ENCODE results near the gene BAHD1.

BAHD1 gene

GRCh38 chr15:40495516-40495915 lies 54.8 kb downstream of the BAHD1 start:
- peaks cover 16% of the 10 kb centered on the region for H3K4me1 ChIP-seq (ENCODE audit: insufficient read depth, low read length, poor library complexity, severe bottlenecking)
- H3K9me3 ChIP-seq (ENCODE audit: insufficient read depth, low read depth, low read length) = no peaks in the 10 kb centered on the region
- TF ChIP-seq CTCF (conservative IDR thresholded peaks at IDR 0.05; ENCODE audit: low read length) = no peak
- TF ChIP-seq EZH2phosphoT487 (IDR thresholded peaks at IDR 0.05; ENCODE audit: borderline replicate concordance) = no peak
- no peak overlapping the region for H2AFZ ChIP-seq (ENCODE audit: low read length)
- H3K4me3 ChIP-seq (ENCODE audit: low read length, poor library complexity, severe bottlenecking) = no peak overlapping the region
- H3K9me2 ChIP-seq (replicated peaks; ENCODE audit: low read depth, low read length) = no peaks in the 10 kb centered on the region
- H3K79me2 ChIP-seq (ENCODE audit: insufficient read depth, low read length) = no peaks in the 10 kb centered on the region
- H3F3A ChIP-seq (ENCODE audit: low read depth) = no peaks in the 10 kb centered on the region
- H3K36me3 ChIP-seq (ENCODE audit: insufficient read depth, low read length) = no peaks in the 10 kb centered on the region
- H3K9ac ChIP-seq (ENCODE audit: low read depth, low read length, poor library complexity, severe bottlenecking) = no peak overlapping the region
- H4K20me1 ChIP-seq (ENCODE audit: insufficient read depth, low read length, poor library complexity, severe bottlenecking) = no peaks in the 10 kb centered on the region
- H3K27me3 ChIP-seq (ENCODE audit: insufficient read depth, low read length, poor library complexity, severe bottlenecking) = no peaks in the 10 kb centered on the region
- H3K4me2 ChIP-seq (ENCODE audit: low read depth, low read length, poor library complexity, severe bottlenecking) = no peak overlapping the region

- Histone ChIP-seq H3K9ac (ENCODE audit: low read depth, low read length, poor library complexity, severe bottlenecking) (no peak overlapping the region), H3K4me1 (ENCODE audit: insufficient read depth, low read length, poor library complexity, severe bottlenecking) (peaks cover 9% of the 10 kb centered on the region), H4K20me1 (ENCODE audit: insufficient read depth, low read length, poor library complexity, severe bottlenecking) (no peaks in the 10 kb centered on the region), H3K27me3 (ENCODE audit: insufficient read depth, low read length, poor library complexity, severe bottlenecking) (no peaks in the 10 kb centered on the region), H3K4me3 (ENCODE audit: low read length, poor library complexity, severe bottlenecking) (no peak overlapping the region), H3F3A (ENCODE audit: low read depth) (no peaks in the 10 kb centered on the region), H3K36me3 (ENCODE audit: insufficient read depth, low read length) (no peaks in the 10 kb centered on the region), H2AFZ (ENCODE audit: low read length) (no peak overlapping the region), H3K9me3 (ENCODE audit: insufficient read depth, low read depth, low read length) (no peaks in the 10 kb centered on the region), H3K79me2 (ENCODE audit: insufficient read depth, low read length) (no peaks in the 10 kb centered on the region), H3K4me2 (ENCODE audit: low read depth, low read length, poor library complexity, severe bottlenecking) (no peak overlapping the region), H3K9me2 (replicated peaks; ENCODE audit: low read depth, low read length) (no peaks in the 10 kb centered on the region)
- TF ChIP-seq EZH2phosphoT487 (IDR thresholded peaks at IDR 0.05; ENCODE audit: borderline replicate concordance) (no peak), CTCF (conservative IDR thresholded peaks at IDR 0.05; ENCODE audit: low read length) (no peak)
Observed at GRCh38 chr15:40498418-40498817, 57.7 kb downstream of the BAHD1 start.

- H3K79me2 ChIP-seq (ENCODE audit: insufficient read depth, low read length) = no peaks in the 10 kb centered on the region
- no peak overlapping the region for H3K4me2 ChIP-seq (ENCODE audit: low read depth, low read length, poor library complexity, severe bottlenecking)
- no peaks in the 10 kb centered on the region for H3K36me3 ChIP-seq (ENCODE audit: insufficient read depth, low read length)
Observed at GRCh38 chr15:40498891-40499290, 58.1 kb downstream of the BAHD1 start.

More at GRCh38 chr15:40498891-40499290, 58.1 kb downstream of the BAHD1 start:
- TF ChIP-seq EZH2phosphoT487 (IDR thresholded peaks at IDR 0.05; ENCODE audit: borderline replicate concordance) (no peak), CTCF (conservative IDR thresholded peaks at IDR 0.05; ENCODE audit: low read length) (no peak)
- Histone ChIP-seq H3K4me3 (ENCODE audit: low read length, poor library complexity, severe bottlenecking) (no peak overlapping the region), H4K20me1 (ENCODE audit: insufficient read depth, low read length, poor library complexity, severe bottlenecking) (no peaks in the 10 kb centered on the region), H2AFZ (ENCODE audit: low read length) (no peak overlapping the region), H3K9me3 (ENCODE audit: insufficient read depth, low read depth, low read length) (no peaks in the 10 kb centered on the region), H3K27me3 (ENCODE audit: insufficient read depth, low read length, poor library complexity, severe bottlenecking) (no peaks in the 10 kb centered on the region), H3K9me2 (replicated peaks; ENCODE audit: low read depth, low read length) (no peaks in the 10 kb centered on the region), H3F3A (ENCODE audit: low read depth) (no peaks in the 10 kb centered on the region), H3K4me1 (ENCODE audit: insufficient read depth, low read length, poor library complexity, severe bottlenecking) (peaks cover 4% of the 10 kb centered on the region), H3K9ac (ENCODE audit: low read depth, low read length, poor library complexity, severe bottlenecking) (no peak overlapping the region)

All from Loucy (cell line).